ENCODE data around the gene MUC13. TPM values are rescaled to one million over a fixed set of nuclear protein-coding genes. Genes with fewer than 3 reads are reported as not detected.

Gene MUC13
- total RNA-seq, 3 donors from 2014 or later = 0.05 to 0.10 TPM; not detected in 1

Other genes with a start within 250 kb of the MUC13 start
- gene UMPS, start 204.3 kb downstream of the MUC13 start, total RNA-seq = 10 to 100 TPM; 72.7 to 83.9 (median 75.5) TPM
- gene ITGB5, start 47.4 kb downstream of the MUC13 start, total RNA-seq = under 1 TPM; 0.71 to 0.87 (median 0.71) TPM
- 1 to 10 TPM; 6.4 to 9.0 (median 7.2) TPM for gene HEG1, start 121.2 kb upstream of the MUC13 start, total RNA-seq

Measured in activated T-cell treated with anti-CD3 and anti-CD28 coated beads, Interleukin-2, amount 50 U/mL, for 4 hours (primary cell).